ENCODE results near the gene C12orf56. TPM values are rescaled to one million over a fixed set of nuclear protein-coding genes. Genes with fewer than 3 reads are reported as not detected.

Gene C12orf56
- total and polyA plus RNA-seq, 9 of the 15 experiments (the other 6 are each of a cell fraction or from before 2014, with no cell fraction given) = 0.40 to 4.8 (median 1.2) TPM

GRCh38 chr12:64407342-64408223, 17.0 kb upstream of the C12orf56 start:
- Histone ChIP-seq H3K27ac (ENCODE audit: extremely low read depth, low read depth, low read length) (peak overlapping the region; percentile 12), H3K4me2 (ENCODE audit: insufficient read depth, low read length) (peak overlapping the region; percentile 54), H3K4me3 (no peak overlapping the region), H3K9ac (ENCODE audit: insufficient read depth in 1 of 2, low read depth in 2 of 2, low read length in 2 of 2) (0 out of 4 replicates have a peak overlapping the region, but pooled peaks have one; percentile 37), H3K36me3 (ENCODE audit: control insufficient read depth, insufficient read depth, low read length) (peaks cover 47% of the 10 kb centered on the region), H3K4me1 (replicated peaks in 1 of 2; ENCODE audit: control insufficient read depth in 2 of 2, insufficient read depth in 2 of 2, low read length in 2 of 2) (peaks cover 20 to 30% of the 10 kb centered on the region in 2 experiments; a peak in 4 of 5 replicates), H3K27me3 (ENCODE audit: control insufficient read depth in 2 of 2, insufficient read depth in 2 of 2, low read length in 2 of 2) (no peaks in the 10 kb centered on the region), H4K20me1 (replicated peaks; ENCODE audit: control insufficient read depth, insufficient read depth, low read length) (0 out of 2 replicates have a peak, but pooled peaks cover 6% of the 10 kb centered on the region), H3K9me1 (ENCODE audit: control insufficient read depth, insufficient read depth, low read length) (no peaks in the 10 kb centered on the region), H3K79me2 (ENCODE audit: control insufficient read depth, insufficient read depth, low read length) (peaks cover 84% of the 10 kb centered on the region), H2AFZ (ENCODE audit: low read depth, low read length) (no peak overlapping the region), H3K9me3 (replicated peaks; ENCODE audit: control insufficient read depth, insufficient read depth, low read depth, low read length) (no peaks in the 10 kb centered on the region)
- in situ Hi-C loops (cut with MboI) = no loop called here
- DNase-seq (ENCODE audit: extremely low read depth in 1 of 4, low spot score in 3 of 4) (peak in 2 of 4 experiments; percentile 16 to 48), FAIRE-seq (peak; percentile 55), ATAC-seq (no peak; the same call in 2 of the 3 replicates)
- POLR2A ChIA-PET = interaction anchor here (0.5 to 2.3 kb wide), 7 partner anchors 12 to 542 kb away, joined by 3 to 6 read pairs (median 3); no protein-coding TSS in a partner anchor
- 37% methylated on average over 9 of the region's 9 CpGs for WGBS (ENCODE audit: insufficient coverage, low coverage, missing lambda C conversion rate)
- intact Hi-C loops (cut with micrococcal nuclease) = loop anchor here (5.0 kb wide), 1 partner anchor 45 kb away; the partner anchor contains the start of gene TBK1
- CTCF ChIA-PET (ENCODE audit: low intra/inter-chr PET ratio) = no interaction called here
- BruUV-seq (replicated peaks) = no TSS peak
- TF ChIP-seq POLR2B (IDR thresholded peaks at IDR 0.05; ENCODE audit: low read depth, partially characterized antibody) = peak; percentile 23
- TF ChIP-seq PHF20 (IDR thresholded peaks at IDR 0.05; ENCODE audit: partially characterized antibody) = no peak
- TF ChIP-seq ZNF644 (tag; IDR thresholded peaks at IDR 0.05; ENCODE audit: low read depth) = no peak
- no peak for TF ChIP-seq PTRF (tag; IDR thresholded peaks at IDR 0.05)
- TF ChIP-seq GTF3C2 (IDR thresholded peaks at IDR 0.05; ENCODE audit: borderline replicate concordance, extremely low read depth, insufficient read length) = no peak
- TF ChIP-seq HMBOX1 (IDR thresholded peaks at IDR 0.05) = peak; percentile 51
- 0 out of 2 replicates have a peak, but pooled peaks have one; percentile 23 for TF ChIP-seq ZNF740 (CRISPR knock-in tag; IDR thresholded peaks at IDR 0.05)
- no peak for TF ChIP-seq ZNF740 (tag; IDR thresholded peaks at IDR 0.05)
- no peak for TF ChIP-seq DEAF1 (CRISPR knock-in tag; IDR thresholded peaks at IDR 0.05)
- peak; percentile 12; the same call in 1 of the 2 replicates for TF ChIP-seq PML (IDR thresholded peaks at IDR 0.05; ENCODE audit: low read length)
- TF ChIP-seq BCOR (IDR thresholded peaks at IDR 0.05) = peak; percentile 24; the same call in 1 of the 2 replicates
- TF ChIP-seq POLR2A (conservative IDR thresholded peaks at IDR 0.05) = peak; percentile 52
- TF ChIP-seq PRPF4 (IDR thresholded peaks at IDR 0.05; ENCODE audit: insufficient read depth, low read depth, low read length, poor library complexity, severe bottlenecking) = no peak
- TF ChIP-seq MTA3 (IDR thresholded peaks at IDR 0.05; ENCODE audit: borderline replicate concordance) = no peak
- no peak for TF ChIP-seq RFX5 (IDR thresholded peaks at IDR 0.05; ENCODE audit: low read depth, low read length)

All from K562 (cell line).